ENCODE results near the gene GBP6. TPM values are rescaled to one million over a fixed set of nuclear protein-coding genes. Genes with fewer than 3 reads are reported as not detected.
"Not testable (repeated sequence)": the region's sequence is repeated elsewhere in the genome, so short reads cannot be mapped to it uniquely, and the experiment has no call there.

GBP6 gene
- polyA plus RNA-seq (ENCODE audit: insufficient read length) = not detected

- no peak for DNase-seq
Measured at GRCh38 chr1:89363638-89364536, at the start of gene GBP6. Gene GBP6 (plus strand): TSS chr1:89364059. CDS start chr1:89368552, 4,493 bp downstream.

GRCh38 chr1:89322402-89322801, 41.5 kb upstream of the GBP6 start:
- DNase-seq = no peak

- no peak for DNase-seq
Measured at GRCh38 chr1:89331890-89332289, 32.0 kb upstream of the GBP6 start.

GRCh38 chr1:89332461-89332860, 31.4 kb upstream of the GBP6 start:
- DNase-seq = no peak

GRCh38 chr1:89335486-89335885, 28.4 kb upstream of the GBP6 start:
- no peak for DNase-seq

- DNase-seq = no peak
Measured at GRCh38 chr1:89337903-89338302, 26.0 kb upstream of the GBP6 start.

- DNase-seq = no peak
Measured at GRCh38 chr1:89339039-89339438, 24.8 kb upstream of the GBP6 start.

- not testable (repeated sequence) for DNase-seq
Measured at GRCh38 chr1:89345479-89345878, 18.4 kb upstream of the GBP6 start.

- no peak for DNase-seq
Measured at GRCh38 chr1:89347296-89347695, 16.6 kb upstream of the GBP6 start.

GRCh38 chr1:89350298-89350697, 13.6 kb upstream of the GBP6 start:
- DNase-seq = no peak

GRCh38 chr1:89351597-89352311, 12.1 kb upstream of the GBP6 start:
- DNase-seq = no peak

GRCh38 chr1:89352421-89352820, 11.4 kb upstream of the GBP6 start:
- DNase-seq = no peak

GRCh38 chr1:89354205-89354604, 9.7 kb upstream of the GBP6 start:
- no peak for DNase-seq

GRCh38 chr1:89355056-89355455, 8.8 kb upstream of the GBP6 start:
- DNase-seq = no peak

- no peak for DNase-seq
Measured at GRCh38 chr1:89356658-89357400, 7.0 kb upstream of the GBP6 start.

GRCh38 chr1:89358287-89358893, 5.5 kb upstream of the GBP6 start:
- DNase-seq = peak; percentile 63

GRCh38 chr1:89360716-89361115, 3.1 kb upstream of the GBP6 start:
- DNase-seq = no peak

- no peak for DNase-seq
Measured at GRCh38 chr1:89361681-89362080, 2.2 kb upstream of the GBP6 start.

GRCh38 chr1:89363196-89363595, 663 bp upstream of the GBP6 start:
- DNase-seq = no peak

GRCh38 chr1:89364954-89365550, 1.2 kb downstream of the GBP6 start:
- DNase-seq = no peak

- DNase-seq = no peak
Measured at GRCh38 chr1:89367221-89367620, 3.4 kb downstream of the GBP6 start.

GRCh38 chr1:89369331-89369730, 5.5 kb downstream of the GBP6 start:
- no peak for DNase-seq

Measured in hindlimb muscle (tissue), 1 donor.